H1 (cell line): ENCODE measurements around the gene NABP1. TPM values are rescaled to one million over a fixed set of nuclear protein-coding genes. Genes with fewer than 3 reads are reported as not detected.

ENCODE experiments used
- CHD7 ChIP-seq: fragments of 300-600 bp; sonication (generic); IDR thresholded peaks from 2 replicates; pipeline ENCODE4 v1.7.1; 2012; ENCODE audit warnings: low read length, moderate library complexity, mild to moderate bottlenecking, inconsistent platforms; ENCODE audit not compliant: insufficient replicate concordance
- CREB1 ChIP-seq: IDR thresholded peaks from 2 replicates; pipeline ENCODE4 v1.6.1; 2012; ENCODE audit warnings: inconsistent platforms
- GTF2F1 ChIP-seq: IDR thresholded peaks from 2 replicates; pipeline ENCODE4 v1.6.1; 2012; ENCODE audit warnings: low read depth, low read length, improper control_type of control experiment, borderline replicate concordance
- KDM4A ChIP-seq: IDR thresholded peaks from one replicate; pipeline ENCODE4 v1.7.1; 2012; ENCODE audit warnings: low read depth, mild to moderate bottlenecking, moderate library complexity, low read length, inconsistent platforms; ENCODE audit not compliant: severe bottlenecking
- MAFK ChIP-seq: IDR thresholded peaks from 2 replicates; pipeline ENCODE4 v1.6.1; 2012; ENCODE audit warnings: low read depth, mild to moderate bottlenecking, improper control_type of control experiment, low read length
- MAX ChIP-seq: IDR thresholded peaks from 2 replicates; pipeline ENCODE4 v1.6.1; 2012; ENCODE audit warnings: inconsistent platforms
- RAD21 ChIP-seq, 2 experiments: IDR thresholded peaks in 1 of 2; conservative IDR thresholded peaks in 1 of 2; 2 replicates each; pipeline ENCODE4 v1.6.1; 2011; ENCODE audit warnings: low read depth in 2 of 2, low read length in 2 of 2, improper control_type of control experiment in 1 of 2, inconsistent platforms in 1 of 2, mild to moderate bottlenecking in 1 of 2, moderate library complexity in 1 of 2
- RXRA ChIP-seq: IDR thresholded peaks from 2 replicates; pipeline ENCODE4 v1.6.1; 2011; ENCODE audit warnings: low read depth, mild to moderate bottlenecking, low read length, moderate library complexity; ENCODE audit not compliant: insufficient read depth
- SP4 ChIP-seq: IDR thresholded peaks from 2 replicates; pipeline ENCODE4 v1.6.1; 2012; ENCODE audit warnings: low read length, inconsistent platforms
- polyA plus RNA-seq, 7 experiments: library from polyadenylated mRNA; depleted of rRNA in 3 of 7; stranded (reverse) in 5 of 7; unstranded in 2 of 7; fragments of >200 nt in 5 of 7; fragments of 200-250 nt in 2 of 7; gene quantifications; 1 replicate in 5 of 7; 2 replicates in 1 of 7; 4 replicates in 1 of 7; pipeline versions ENCODE4 v1.2.1 to v1.2.3, GENCODE V29; 2011 to 2013; ENCODE audit warnings: missing spikeins in 2 of 7, mixed read lengths in 2 of 7
- total RNA-seq: library from RNA; stranded (reverse); fragmentation: NEBNext Ultra II Directional; extraction: Animal tissue kit (Norgen Biotek cat#: 25700); gene quantifications from 2 replicates; pipeline ENCODE4 v1.2.1, GENCODE V29; 2021

Gene NABP1
- total and polyA plus RNA-seq, 2 of the 8 experiments (the other 6 are each of a cell fraction or from before 2014, with no cell fraction given) = 0.63 to 4.8 TPM

- peak; percentile 85; the same call in 1 of the 2 replicates for TF ChIP-seq GTF2F1
- TF ChIP-seq MAFK = no peak
- TF ChIP-seq CHD7 = no peak
- TF ChIP-seq RAD21 (IDR thresholded peaks at IDR 0.05 in 1 of 2, conservative IDR thresholded peaks at IDR 0.05 in 1 of 2; ENCODE audit: low read depth in 2 of 2, low read length in 2 of 2) = peak in 1 of 2 experiments; percentile 1; a peak in 1 of 4 replicates
- 0 out of 2 replicates have a peak, but pooled peaks have one; percentile 43 for TF ChIP-seq SP4
- TF ChIP-seq MAX = peak; percentile 75
- TF ChIP-seq CREB1 = peak; percentile 88
- TF ChIP-seq KDM4A = peak; percentile 22
- TF ChIP-seq RXRA = no peak
These were observed at the start of gene NABP1 (continued) for GRCh38 chr2:191677646-191678436.
